ENCODE results near the gene PPP2R3A. TPM values are rescaled to one million over a fixed set of nuclear protein-coding genes. Genes with fewer than 3 reads are reported as not detected.

PPP2R3A gene, protein sequence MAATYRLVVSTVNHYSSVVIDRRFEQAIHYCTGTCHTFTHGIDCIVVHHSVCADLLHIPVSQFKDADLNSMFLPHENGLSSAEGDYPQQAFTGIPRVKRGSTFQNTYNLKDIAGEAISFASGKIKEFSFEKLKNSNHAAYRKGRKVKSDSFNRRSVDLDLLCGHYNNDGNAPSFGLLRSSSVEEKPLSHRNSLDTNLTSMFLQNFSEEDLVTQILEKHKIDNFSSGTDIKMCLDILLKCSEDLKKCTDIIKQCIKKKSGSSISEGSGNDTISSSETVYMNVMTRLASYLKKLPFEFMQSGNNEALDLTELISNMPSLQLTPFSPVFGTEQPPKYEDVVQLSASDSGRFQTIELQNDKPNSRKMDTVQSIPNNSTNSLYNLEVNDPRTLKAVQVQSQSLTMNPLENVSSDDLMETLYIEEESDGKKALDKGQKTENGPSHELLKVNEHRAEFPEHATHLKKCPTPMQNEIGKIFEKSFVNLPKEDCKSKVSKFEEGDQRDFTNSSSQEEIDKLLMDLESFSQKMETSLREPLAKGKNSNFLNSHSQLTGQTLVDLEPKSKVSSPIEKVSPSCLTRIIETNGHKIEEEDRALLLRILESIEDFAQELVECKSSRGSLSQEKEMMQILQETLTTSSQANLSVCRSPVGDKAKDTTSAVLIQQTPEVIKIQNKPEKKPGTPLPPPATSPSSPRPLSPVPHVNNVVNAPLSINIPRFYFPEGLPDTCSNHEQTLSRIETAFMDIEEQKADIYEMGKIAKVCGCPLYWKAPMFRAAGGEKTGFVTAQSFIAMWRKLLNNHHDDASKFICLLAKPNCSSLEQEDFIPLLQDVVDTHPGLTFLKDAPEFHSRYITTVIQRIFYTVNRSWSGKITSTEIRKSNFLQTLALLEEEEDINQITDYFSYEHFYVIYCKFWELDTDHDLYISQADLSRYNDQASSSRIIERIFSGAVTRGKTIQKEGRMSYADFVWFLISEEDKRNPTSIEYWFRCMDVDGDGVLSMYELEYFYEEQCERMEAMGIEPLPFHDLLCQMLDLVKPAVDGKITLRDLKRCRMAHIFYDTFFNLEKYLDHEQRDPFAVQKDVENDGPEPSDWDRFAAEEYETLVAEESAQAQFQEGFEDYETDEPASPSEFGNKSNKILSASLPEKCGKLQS (N-terminal part only)
- total RNA-seq = under 1 TPM; 0.04 to 0.07 TPM

DNA sequence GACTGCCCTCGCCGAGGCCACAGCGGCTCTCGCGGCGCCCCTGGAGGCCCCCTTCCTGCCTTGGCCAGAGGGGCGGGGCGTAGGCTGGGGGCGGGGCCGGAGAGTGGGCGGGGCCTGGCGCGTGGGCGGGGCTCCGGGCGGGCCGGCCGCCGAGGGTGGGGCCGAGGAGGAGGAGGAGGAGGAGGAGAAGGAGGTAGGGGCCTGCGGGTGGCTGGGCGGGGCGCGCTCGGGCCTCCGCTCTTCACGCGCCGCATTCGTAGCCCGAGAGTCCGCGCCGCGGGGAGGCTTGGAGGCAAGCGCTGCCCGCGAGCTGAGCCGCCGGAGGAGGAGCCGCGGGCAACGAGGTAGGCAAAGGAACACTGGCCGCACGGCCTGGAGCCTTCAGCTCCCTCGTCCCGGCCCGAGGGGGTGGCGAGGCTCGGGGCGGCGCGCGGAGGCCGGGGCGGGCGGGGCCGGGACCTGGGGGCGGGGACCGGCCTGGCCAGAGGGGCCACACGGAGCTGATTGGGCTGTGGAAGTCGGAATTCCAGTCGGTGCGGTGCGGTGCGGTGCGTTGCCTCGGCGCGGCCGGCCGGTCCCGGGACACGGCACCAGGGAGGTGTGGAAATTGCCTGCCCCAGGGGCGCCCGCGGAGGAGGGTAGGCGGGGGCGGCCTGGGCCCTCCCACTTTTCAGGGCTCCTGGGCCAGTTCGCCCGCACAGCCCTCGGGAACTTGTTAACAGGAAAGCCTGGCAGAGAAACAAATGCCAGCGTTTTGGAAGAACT lies at the start of gene PPP2R3A:
TSS of gene PPP2R3A (plus strand) at position 223 of the 765 bp plus-strand sequence. CDS start 35,771 bp downstream, outside the sequence.
- peak within 1 kb of the TSS; percentile 72 for H3K4me3 Mint-ChIP-seq
- peak; percentile 67 for DNase-seq
- no peak within 1 kb of the TSS for H3K27ac Mint-ChIP-seq
- no peaks in the 10 kb centered on the region for H3K36me3 Mint-ChIP-seq (ENCODE audit: low read depth)
- H3K27me3 Mint-ChIP-seq = peaks cover 40% of the 10 kb centered on the region
- POLR2A ChIA-PET = no interaction called here
- peaks cover 3% of the 10 kb centered on the region for H3K9me3 Mint-ChIP-seq
- CTCF ChIA-PET = no interaction called here
- peaks cover 12% of the 10 kb centered on the region for H3K4me1 Mint-ChIP-seq

DNA sequence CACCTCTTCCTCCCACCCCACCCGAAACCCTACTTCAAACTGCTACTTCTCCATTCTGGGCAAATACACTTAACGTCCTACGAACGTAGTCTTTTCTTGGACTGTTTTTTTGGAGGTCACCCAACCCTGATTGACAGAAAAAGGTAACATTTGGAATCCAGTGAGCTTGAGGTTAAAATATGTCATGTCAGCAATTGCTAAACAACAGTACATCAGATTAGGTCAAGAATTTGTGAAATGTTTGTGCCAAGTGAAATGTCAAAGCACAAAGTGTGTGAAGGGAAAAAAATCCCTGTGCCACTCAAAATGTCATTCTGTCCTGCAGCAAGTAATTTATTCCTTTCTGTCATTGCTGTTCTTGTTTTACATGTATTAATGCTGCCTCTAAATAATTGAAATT lies 49.2 kb upstream of the PPP2R3A start:
- no peak overlapping the region for H3K27ac Mint-ChIP-seq
- H3K27me3 Mint-ChIP-seq = peaks cover 7% of the 10 kb centered on the region
- CTCF ChIA-PET = no interaction called here
- H3K36me3 Mint-ChIP-seq (ENCODE audit: low read depth) = no peaks in the 10 kb centered on the region
- POLR2A ChIA-PET = no interaction called here
- no peaks in the 10 kb centered on the region for H3K9me3 Mint-ChIP-seq
- no peaks in the 10 kb centered on the region for H3K4me1 Mint-ChIP-seq
- no peak for DNase-seq
- no peak overlapping the region for H3K4me3 Mint-ChIP-seq

DNA sequence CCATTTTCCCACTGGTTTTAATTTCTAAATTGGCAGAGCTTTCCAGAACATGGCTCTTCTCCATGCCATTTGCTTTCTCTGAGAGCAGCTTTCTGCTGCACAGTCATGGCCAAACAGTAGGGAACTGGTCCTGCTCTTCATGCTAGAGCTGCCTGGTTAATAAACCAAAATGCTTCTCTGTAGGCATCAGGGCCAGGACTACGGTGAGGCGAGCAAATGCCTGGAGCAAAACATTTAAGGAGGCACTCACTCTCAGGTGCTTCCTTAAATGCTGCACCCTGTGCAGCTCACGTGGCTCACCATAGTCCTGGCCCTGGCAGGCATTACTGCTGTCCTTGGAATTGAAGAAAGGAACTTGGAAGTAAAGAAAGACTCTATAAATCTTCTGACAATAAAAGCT lies 48.5 kb upstream of the PPP2R3A start:
- Mint-ChIP-seq H3K27ac (no peak overlapping the region), H3K27me3 (peaks cover 7% of the 10 kb centered on the region), H3K4me3 (no peak overlapping the region), H3K4me1 (no peaks in the 10 kb centered on the region), H3K9me3 (no peaks in the 10 kb centered on the region), H3K36me3 (ENCODE audit: low read depth) (no peaks in the 10 kb centered on the region)
- DNase-seq = no peak
- POLR2A ChIA-PET = no interaction called here
- CTCF ChIA-PET = no interaction called here

DNA sequence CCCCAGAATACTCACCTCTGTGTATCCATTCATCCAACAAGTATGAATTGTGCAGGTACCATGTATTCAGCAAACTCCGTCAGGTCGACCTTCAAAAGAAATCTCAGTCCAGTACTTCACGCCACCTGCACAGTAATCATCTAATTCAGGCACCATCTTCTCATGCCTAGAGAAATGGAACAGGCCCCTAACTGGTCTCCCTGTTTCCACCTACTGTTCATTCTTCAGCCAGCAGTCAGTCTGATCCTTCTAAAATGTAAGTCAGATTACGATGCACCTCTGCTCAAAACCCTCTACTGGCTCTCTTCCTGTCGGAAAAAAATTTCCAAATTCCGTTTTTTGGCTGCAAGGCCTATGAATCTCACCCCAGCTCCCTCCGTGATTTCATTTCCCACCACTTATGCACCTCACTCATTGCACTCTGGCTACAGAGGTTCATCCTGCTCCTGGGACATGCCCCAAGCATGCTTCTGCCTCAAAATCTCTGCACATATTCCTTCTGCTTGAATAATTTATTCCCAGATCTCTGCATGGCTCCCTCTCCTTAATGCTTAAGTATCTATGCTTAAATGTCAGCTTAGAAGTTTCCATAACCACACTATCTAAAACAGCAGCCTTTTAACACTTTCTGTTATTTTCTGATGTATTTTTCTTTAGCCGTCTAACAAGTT lies 47.5 kb upstream of the PPP2R3A start:
- Mint-ChIP-seq H3K27ac (no peak overlapping the region), H3K4me3 (no peak overlapping the region), H3K4me1 (no peaks in the 10 kb centered on the region), H3K9me3 (no peaks in the 10 kb centered on the region), H3K27me3 (peaks cover 7% of the 10 kb centered on the region), H3K36me3 (ENCODE audit: low read depth) (no peaks in the 10 kb centered on the region)
- no peak for DNase-seq
- CTCF ChIA-PET = no interaction called here
- POLR2A ChIA-PET = no interaction called here

DNA sequence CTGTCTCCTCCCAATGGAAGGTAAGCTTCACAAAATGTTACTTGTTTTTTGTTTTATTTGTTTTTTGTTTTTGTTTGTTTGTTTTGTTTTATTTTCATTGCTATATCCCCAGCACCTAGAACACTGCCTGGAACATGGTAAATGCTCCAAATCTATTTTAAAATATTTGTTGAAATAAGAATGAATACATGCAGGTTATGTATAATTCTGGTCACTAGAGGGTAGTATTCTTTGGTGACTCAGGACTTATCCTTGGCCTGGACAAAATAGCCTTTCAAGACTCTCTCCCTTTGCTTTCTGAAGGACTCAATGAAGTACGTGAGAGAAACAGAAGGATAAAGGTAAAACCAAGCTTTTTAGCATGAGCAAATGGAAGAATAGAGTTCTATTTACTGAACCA lies 46.9 kb upstream of the PPP2R3A start:
- H3K9me3 Mint-ChIP-seq = no peaks in the 10 kb centered on the region
- peaks cover 7% of the 10 kb centered on the region for H3K27me3 Mint-ChIP-seq
- ChIA-PET POLR2A (no interaction called here), CTCF (no interaction called here)
- no peak overlapping the region for H3K27ac Mint-ChIP-seq
- no peaks in the 10 kb centered on the region for H3K4me1 Mint-ChIP-seq
- no peak overlapping the region for H3K4me3 Mint-ChIP-seq
- H3K36me3 Mint-ChIP-seq (ENCODE audit: low read depth) = no peaks in the 10 kb centered on the region
- DNase-seq = no peak

DNA sequence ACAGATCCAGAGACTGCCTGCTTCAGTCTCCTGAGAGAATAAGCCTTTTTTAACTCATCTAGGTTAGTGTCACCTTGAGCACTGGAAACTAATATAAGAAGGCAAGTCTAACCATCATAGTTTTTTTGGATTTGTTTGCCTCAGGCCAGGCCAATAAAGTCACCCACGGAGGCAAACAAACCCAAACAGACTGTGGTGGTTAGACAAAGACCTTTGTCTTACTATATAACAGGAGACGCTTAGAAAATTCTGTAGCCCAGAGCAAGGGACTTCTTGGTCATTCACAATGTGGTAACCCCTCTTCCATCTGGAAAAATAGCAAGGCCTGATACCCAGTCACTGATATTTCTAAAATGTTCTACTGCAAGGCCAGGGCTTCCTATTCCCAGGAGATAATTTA lies 45.3 kb upstream of the PPP2R3A start:
- peaks cover 7% of the 10 kb centered on the region for H3K27me3 Mint-ChIP-seq
- H3K4me3 Mint-ChIP-seq = no peak overlapping the region
- POLR2A ChIA-PET = no interaction called here
- no peaks in the 10 kb centered on the region for H3K9me3 Mint-ChIP-seq
- no peak overlapping the region for H3K27ac Mint-ChIP-seq
- CTCF ChIA-PET = no interaction called here
- no peaks in the 10 kb centered on the region for H3K4me1 Mint-ChIP-seq
- H3K36me3 Mint-ChIP-seq (ENCODE audit: low read depth) = no peaks in the 10 kb centered on the region
- DNase-seq = no peak

DNA sequence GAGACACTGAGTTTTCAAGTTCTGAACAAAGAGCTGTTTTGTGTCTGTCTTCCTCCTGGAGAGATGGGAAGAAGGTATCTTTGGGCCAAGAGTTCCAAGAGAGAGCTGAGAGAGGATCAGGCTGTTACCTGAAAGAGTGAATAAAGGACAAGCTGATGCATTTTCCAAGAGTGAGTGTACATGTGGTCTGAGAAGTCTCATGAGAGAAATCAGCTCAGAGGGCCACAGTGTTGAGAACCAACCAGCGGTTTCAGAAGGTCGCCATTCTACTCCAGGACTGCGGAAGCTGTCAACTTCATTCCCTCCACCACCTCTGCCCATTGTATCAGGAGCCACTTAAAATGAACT lies 42.7 kb upstream of the PPP2R3A start:
- DNase-seq = no peak
- CTCF ChIA-PET = no interaction called here
- H3K36me3 Mint-ChIP-seq (ENCODE audit: low read depth) = no peaks in the 10 kb centered on the region
- H3K27me3 Mint-ChIP-seq = peaks cover 7% of the 10 kb centered on the region
- H3K4me3 Mint-ChIP-seq = no peak overlapping the region
- H3K4me1 Mint-ChIP-seq = no peaks in the 10 kb centered on the region
- no peak overlapping the region for H3K27ac Mint-ChIP-seq
- POLR2A ChIA-PET = no interaction called here
- no peaks in the 10 kb centered on the region for H3K9me3 Mint-ChIP-seq

DNA sequence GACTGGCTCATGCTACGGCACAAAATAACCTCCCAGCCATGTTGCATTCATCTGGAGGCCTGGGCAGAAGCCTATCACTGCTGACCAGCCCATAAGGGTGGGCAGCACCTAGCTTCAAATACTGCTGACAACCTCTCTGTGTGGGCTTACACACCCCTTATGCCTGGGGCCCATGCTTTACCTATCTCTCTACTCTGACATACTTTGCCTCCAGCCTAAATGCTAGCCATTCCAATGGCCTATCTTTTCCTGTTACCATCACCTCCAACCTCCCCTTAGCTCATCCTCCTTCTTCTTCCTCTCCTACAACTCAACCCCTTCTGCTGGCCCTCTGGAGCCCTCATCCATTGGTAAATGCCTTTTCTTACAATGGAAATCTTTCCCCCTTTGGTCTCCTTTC lies 41.0 kb upstream of the PPP2R3A start:
- ChIA-PET POLR2A (no interaction called here), CTCF (no interaction called here)
- Mint-ChIP-seq H3K9me3 (no peaks in the 10 kb centered on the region), H3K27me3 (peaks cover 5% of the 10 kb centered on the region), H3K36me3 (ENCODE audit: low read depth) (no peaks in the 10 kb centered on the region), H3K4me1 (no peaks in the 10 kb centered on the region), H3K4me3 (no peak overlapping the region), H3K27ac (no peak overlapping the region)
- DNase-seq = no peak

DNA sequence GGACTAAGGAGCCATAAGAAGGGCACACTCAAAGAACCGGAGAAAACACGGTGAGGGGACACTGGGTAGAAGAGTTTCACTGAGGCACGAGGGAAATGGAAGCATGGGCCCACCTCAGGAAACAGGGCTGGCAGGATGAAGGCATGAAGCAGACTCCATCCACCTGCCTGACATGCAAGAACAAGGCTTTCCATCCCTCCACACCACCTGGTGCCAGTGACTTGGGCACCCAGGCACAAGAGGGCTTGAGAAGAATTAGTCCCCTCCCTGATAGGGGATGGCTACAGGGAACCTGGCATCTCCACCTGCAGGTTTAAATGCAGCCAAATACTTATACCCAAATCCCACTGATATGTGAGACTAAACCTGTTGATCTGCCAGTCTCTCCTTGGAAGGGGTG lies 38.9 kb upstream of the PPP2R3A start:
- no peak for DNase-seq
- H3K27me3 Mint-ChIP-seq = peaks cover 3% of the 10 kb centered on the region
- no peaks in the 10 kb centered on the region for H3K36me3 Mint-ChIP-seq (ENCODE audit: low read depth)
- no peaks in the 10 kb centered on the region for H3K4me1 Mint-ChIP-seq
- no peak overlapping the region for H3K27ac Mint-ChIP-seq
- H3K4me3 Mint-ChIP-seq = no peak overlapping the region
- ChIA-PET POLR2A (no interaction called here), CTCF (no interaction called here)
- H3K9me3 Mint-ChIP-seq = no peaks in the 10 kb centered on the region

DNA sequence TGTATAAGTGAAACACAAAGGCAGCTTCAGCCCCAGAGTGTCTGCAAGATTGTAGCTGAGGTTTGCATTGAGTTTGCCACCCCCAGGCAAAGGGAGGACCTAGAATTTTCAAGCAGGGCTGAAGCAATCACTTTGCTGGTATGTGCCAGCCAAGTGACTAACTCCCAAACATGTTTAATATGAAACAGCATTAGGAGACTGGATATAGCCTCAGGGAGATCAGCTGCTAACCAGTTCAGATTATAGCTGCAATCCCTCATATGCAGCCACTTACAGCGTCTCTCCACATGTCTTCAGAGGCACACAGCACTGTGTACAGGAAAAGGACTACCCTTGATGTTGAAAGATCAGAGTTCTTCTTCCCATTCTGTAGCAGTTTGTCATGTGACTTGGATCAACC lies 38.4 kb upstream of the PPP2R3A start:
- ChIA-PET CTCF (no interaction called here), POLR2A (no interaction called here)
- no peak overlapping the region for H3K27ac Mint-ChIP-seq
- DNase-seq = no peak
- H3K4me3 Mint-ChIP-seq = no peak overlapping the region
- H3K4me1 Mint-ChIP-seq = no peaks in the 10 kb centered on the region
- peaks cover 3% of the 10 kb centered on the region for H3K27me3 Mint-ChIP-seq
- H3K36me3 Mint-ChIP-seq (ENCODE audit: low read depth) = no peaks in the 10 kb centered on the region
- H3K9me3 Mint-ChIP-seq = no peaks in the 10 kb centered on the region

DNA sequence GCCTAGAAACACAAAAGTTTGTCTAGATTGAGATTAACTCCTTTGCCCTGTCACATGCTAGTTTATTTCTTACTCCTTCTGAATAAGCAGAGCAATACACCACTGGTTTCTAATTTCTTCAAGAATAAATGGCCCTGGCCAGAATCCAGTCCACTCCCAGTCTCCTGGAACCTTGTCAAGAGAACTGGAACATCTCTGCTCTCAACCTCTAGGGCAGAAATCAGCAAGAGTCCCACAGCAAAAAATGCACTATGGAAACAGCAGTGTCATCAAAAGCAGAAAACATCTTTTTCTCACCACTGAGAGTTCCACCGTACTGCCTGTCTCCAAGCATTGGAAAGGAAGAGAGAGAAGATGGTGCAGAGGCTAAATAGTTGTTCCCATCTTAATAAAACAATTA lies 35.9 kb upstream of the PPP2R3A start:
- Mint-ChIP-seq H3K36me3 (ENCODE audit: low read depth) (no peaks in the 10 kb centered on the region), H3K4me1 (no peaks in the 10 kb centered on the region), H3K4me3 (no peak overlapping the region), H3K27me3 (peaks cover 3% of the 10 kb centered on the region), H3K9me3 (no peaks in the 10 kb centered on the region), H3K27ac (no peak overlapping the region)
- ChIA-PET POLR2A (no interaction called here), CTCF (no interaction called here)
- no peak for DNase-seq

DNA sequence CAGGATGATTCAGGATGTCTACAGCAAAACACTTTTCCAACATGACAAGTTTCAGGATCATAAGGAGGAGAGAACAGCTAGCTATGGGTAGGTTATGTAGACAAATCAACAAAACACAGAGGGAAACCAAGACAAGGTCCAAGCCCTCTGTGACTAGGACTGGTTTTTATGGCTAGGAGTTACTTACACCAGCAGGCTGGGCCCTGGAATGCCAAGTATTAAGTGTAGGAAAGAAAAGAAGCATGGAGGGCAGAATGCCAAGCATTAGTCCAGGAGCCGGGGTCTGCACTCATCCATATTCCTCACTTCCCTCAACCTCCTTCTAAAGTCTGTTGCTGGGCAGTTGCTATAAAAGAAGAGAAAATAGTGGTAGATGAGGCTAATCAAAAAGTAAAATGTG lies 35.3 kb upstream of the PPP2R3A start:
- no peaks in the 10 kb centered on the region for H3K9me3 Mint-ChIP-seq
- no peak overlapping the region for H3K27ac Mint-ChIP-seq
- ChIA-PET CTCF (no interaction called here), POLR2A (no interaction called here)
- H3K4me3 Mint-ChIP-seq = no peak overlapping the region
- no peaks in the 10 kb centered on the region for H3K4me1 Mint-ChIP-seq
- H3K36me3 Mint-ChIP-seq (ENCODE audit: low read depth) = no peaks in the 10 kb centered on the region
- peaks cover 3% of the 10 kb centered on the region for H3K27me3 Mint-ChIP-seq
- no peak for DNase-seq

Measured in activated CD4-positive, alpha-beta T cell treated with anti-CD3 and anti-CD28 coated beads, Interleukin-2, amount 10 ng/mL, durations not matched to agents 7 days and 5 days (primary cell).